Jurkat, Clone E6-1 (cell line): Measurements from ENCODE around the gene HOXA3.

ENCODE experiments used
- DNase-seq: peaks from one replicate; pipeline ENCODE4 v3.0.0-alpha.2; 2011; ENCODE audit warnings: low read depth, low spot score
- H3K4me3 ChIP-seq: 2 replicates; pipeline ENCODE4 v1.5.1; 2011; ENCODE audit warnings: mild to moderate bottlenecking, low read length, control low read depth, moderate library complexity

Gene HOXA3

GRCh38 chr7:27111751-27112277 is 40.6 kb downstream of the HOXA3 start:
- DNase-seq = no peak
- H3K4me3 ChIP-seq = no peak overlapping the region

GRCh38 chr7:27111042-27111750 is 41.2 kb downstream of the HOXA3 start:
- DNase-seq = no peak
- H3K4me3 ChIP-seq = no peak overlapping the region

GRCh38 chr7:27110186-27111031 is 42.0 kb downstream of the HOXA3 start:
- DNase-seq = no peak
- H3K4me3 ChIP-seq = no peak overlapping the region

DNA sequence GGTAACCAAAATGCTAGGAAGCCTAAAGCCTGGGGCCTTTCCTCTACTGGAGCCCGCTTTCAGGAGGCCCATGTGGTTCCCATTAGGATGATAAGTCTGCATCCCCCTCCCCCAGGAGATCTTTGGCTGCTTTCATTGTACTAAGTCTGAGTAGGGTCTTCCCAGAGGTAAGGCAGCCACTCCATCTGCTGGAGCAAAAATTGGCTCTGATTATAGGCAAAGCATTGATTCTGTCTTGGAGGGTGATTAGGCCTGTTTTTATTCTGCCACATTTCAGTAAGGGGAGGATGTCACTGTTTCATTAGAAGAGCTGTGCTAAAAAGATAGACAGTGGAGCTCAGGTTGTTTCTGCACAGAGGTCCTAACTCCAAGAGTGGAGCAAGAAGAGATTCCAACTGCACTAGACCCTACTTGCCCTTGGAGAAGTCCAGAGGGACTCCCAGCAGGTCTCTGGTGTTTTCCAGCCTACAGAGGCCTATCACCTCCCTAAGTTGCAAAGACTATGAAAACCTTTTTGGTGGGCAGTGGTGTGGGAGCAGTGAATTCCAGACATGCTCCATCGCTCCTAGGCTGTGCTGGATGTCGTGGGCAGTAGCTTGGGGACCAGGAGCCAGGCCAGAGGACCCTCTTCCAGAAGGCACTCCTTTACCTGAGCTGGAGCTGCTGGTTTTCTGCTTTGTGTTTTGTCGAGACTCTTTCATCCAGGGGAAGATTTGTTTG is 42.8 kb downstream of the HOXA3 start:
- no peak for DNase-seq
- no peak overlapping the region for H3K4me3 ChIP-seq

DNA sequence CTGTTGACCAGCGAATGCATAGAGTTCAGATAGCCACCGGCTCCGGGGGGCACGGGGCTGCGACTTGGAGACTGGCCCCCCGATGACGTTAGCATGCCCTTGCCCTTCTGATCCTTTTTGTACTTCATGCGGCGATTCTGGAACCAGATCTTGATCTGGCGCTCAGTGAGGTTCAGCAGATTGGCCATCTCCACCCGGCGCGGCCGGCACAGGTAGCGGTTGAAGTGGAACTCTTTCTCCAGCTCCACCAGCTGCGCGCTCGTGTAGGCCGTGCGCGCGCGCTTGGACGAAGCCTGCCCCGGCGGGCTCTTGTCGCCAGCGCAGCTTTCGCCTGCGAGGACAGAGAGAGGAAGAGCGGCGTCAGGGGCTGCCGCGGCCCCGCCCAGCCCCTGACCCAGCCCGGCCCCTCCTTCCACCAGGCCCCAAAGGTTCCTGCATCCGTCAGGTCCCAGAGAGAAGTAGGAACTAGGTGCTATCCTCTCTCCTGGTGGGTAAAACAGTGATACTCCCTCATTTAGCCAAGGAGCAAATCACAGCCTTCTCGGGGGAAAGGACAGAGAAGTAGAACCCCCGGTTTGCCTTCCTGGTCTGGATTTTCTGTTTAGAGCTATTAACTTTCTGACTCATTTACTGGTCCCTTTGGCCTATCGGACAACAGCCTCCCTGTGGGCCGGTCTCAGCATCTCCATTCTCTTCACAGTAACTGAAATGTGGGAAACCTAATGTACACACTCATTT is 43.8 kb downstream of the HOXA3 start:
- DNase-seq = no peak
- no peak overlapping the region for H3K4me3 ChIP-seq

GRCh38 chr7:27107391-27108381 is 44.7 kb downstream of the HOXA3 start:
- no peak for DNase-seq
- no peak overlapping the region for H3K4me3 ChIP-seq

DNA sequence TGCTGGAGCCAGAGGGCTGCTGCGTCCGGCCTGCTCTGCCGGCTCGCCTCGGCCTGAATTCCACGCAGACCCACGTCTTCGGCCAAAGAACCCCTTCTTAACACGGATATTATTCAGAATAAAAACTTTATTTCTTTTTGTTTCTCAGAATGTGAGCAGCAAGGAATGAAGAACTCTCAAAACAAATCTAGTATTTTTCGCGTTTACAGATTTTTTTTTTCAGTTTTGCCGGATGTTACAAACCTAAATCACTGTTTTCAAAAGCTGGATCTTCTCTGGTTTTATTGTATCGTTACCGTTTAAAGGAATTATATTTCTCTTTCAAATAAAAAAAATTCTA is 45.5 kb downstream of the HOXA3 start:
- no peak for DNase-seq
- no peak overlapping the region for H3K4me3 ChIP-seq

GRCh38 chr7:27106181-27106900 is 46.0 kb downstream of the HOXA3 start:
- H3K4me3 ChIP-seq = no peak overlapping the region
- no peak for DNase-seq

- no peak overlapping the region for H3K4me3 ChIP-seq
- no peak for DNase-seq
Measured at GRCh38 chr7:27105301-27106031, 46.9 kb downstream of the HOXA3 start.

DNA sequence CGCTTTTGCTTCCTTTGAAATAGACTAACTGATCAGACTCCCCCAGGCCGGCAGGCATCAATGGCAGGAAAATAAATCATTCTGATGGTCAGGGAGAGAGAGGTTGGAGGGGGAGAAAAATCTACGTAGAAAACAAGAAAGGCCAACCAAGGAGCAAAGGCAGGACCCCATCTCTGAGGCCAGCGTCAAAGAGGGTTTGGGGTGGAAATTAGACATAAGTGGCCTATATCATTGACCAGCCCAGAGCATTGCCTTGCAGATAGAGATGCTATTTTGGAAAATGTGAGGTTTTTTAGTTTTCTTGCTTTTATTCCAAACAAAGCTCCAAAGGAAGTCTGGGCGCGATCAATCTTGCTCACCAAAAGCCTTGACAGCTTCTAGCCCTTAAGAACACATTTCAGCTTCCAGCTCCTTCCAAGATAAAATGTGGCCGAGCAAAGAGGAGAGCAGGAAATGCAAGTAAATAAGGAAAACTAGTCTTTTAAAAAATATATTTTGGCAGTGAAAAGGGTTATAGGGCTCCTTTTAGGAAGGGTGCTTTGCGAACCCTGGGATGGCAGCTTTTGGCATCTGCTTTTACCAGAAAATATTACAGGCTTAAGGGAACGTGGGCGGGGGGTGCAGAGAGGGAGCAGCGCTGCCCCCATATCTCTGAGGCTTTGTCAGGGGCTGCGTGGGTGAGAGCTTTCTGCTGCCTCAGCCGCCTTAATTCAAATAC is 47.9 kb downstream of the HOXA3 start:
- H3K4me3 ChIP-seq = no peak overlapping the region
- no peak for DNase-seq

- H3K4me3 ChIP-seq = no peak overlapping the region
- DNase-seq = no peak
Measured at GRCh38 chr7:27103489-27104226, 48.7 kb downstream of the HOXA3 start.

DNA sequence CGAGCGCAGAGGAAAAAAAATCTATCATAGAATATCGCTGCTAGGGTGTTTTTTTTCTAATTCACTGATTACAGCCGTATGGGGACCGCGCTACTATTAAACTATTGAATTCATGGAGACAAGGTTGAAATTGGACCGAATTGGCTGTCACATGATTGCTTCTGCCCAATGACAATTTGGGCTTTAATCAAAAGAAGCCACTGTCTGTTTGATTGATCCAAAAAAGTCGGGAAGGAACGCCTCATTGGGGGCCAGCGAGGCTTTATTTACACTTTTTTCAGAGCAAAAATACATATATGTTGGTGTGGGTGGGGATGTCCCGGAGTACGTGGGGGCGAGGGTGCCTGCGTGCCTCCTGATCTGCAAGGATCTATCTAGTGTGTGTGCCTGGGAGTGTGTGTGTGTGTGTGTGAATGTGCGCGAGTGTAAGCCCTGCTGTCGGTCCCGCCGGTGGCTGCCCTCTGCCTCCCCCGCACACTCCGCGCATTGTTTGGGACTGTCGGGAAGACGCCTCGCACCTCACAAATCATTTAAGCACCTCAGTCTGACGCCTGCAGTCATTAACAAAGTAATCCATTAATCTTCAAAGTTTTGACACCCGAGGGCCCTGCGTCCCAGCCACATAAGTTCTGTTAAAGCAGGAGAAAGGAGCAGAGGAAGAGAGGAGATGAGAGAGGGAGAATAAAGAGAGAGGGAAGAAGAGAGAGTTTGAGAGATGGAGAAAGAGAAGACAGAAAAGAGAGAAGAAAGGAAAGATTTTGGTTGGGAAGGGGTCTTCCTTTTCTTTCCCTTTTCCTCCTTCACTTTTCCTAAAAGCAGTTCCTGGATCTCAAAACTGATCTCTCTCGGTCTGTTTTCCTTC is 49.6 kb downstream of the HOXA3 start, which contains the start of gene HOXA2:
Gene HOXA2, minus strand, starts transcription at position 103 of the 862 bp plus-strand sequence. CDS start 183 bp downstream, outside the sequence.
- DNase-seq = no peak
- H3K4me3 ChIP-seq = no peak within 1 kb of the TSS

DNA sequence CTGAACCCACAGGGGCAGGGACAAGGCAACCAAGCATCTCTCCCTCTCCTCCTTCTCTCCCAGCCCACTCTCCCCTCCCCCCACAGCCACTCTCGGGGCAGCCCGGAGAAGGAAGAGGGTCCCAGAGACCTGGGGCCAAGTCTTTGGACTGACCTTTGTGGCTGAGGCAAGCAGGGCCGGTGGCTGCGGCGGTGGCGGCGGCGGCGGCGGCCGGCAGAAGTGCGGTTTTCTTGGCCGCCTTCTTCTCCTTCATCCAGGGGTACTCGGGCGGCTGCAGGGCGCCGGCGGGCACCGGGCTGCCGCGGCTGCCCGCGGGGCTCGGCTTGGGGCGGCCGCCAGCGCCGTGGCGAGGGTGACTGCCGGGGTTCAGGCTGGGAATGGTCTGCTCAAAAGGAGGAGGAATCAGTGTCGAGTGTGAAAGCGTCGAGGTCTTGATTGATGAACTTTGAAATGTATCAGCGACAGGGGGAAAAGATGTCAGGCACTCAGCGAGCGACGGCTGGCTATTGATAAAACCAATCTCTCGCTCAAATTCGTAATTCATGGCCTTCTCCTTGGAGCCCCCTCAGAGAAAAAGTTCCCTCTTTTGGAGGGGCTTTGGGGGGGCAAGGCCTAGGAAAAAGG is 50.3 kb downstream of the HOXA3 start:
- DNase-seq = no peak
- H3K4me3 ChIP-seq = no peak overlapping the region
